Activated CD4-positive, alpha-beta T cell treated with anti-CD3 and anti-CD28 coated beads, Interleukin-2, amount 10 ng/mL, durations not matched to agents 24 days and 14 days (primary cell): ENCODE measurements around the gene RAB5B. TPM values are rescaled to one million over a fixed set of nuclear protein-coding genes. Genes with fewer than 3 reads are reported as not detected.
A peak's percentile ranks its signal among the peaks of the same experiment; 100 is the strongest.

Source experiments
- DNase-seq: peaks from one replicate; pipeline ENCODE4 v3.0.0; 2022
- H3K27ac Mint-ChIP-seq: one replicate; pipeline ENCODE4 v1.8.0; 2022; ENCODE audit warnings: mild to moderate bottlenecking, mixed read lengths
- H3K27me3 Mint-ChIP-seq: one replicate; pipeline ENCODE4 v1.8.0; 2022; ENCODE audit warnings: mixed read lengths
- H3K36me3 Mint-ChIP-seq: one replicate; pipeline ENCODE4 v1.8.0; 2022; ENCODE audit warnings: low read depth, mild to moderate bottlenecking, mixed read lengths
- H3K4me1 Mint-ChIP-seq: one replicate; pipeline ENCODE4 v1.8.0; 2021; ENCODE audit warnings: mixed read lengths
- H3K4me3 Mint-ChIP-seq: one replicate; pipeline ENCODE4 v1.8.0; 2022; ENCODE audit warnings: mild to moderate bottlenecking, moderate library complexity, mixed read lengths
- H3K9me3 Mint-ChIP-seq: one replicate; pipeline ENCODE4 v1.8.0; 2021; ENCODE audit warnings: mixed read lengths
- intact Hi-C: fragments of 100-400 bp; cut with micrococcal nuclease; formaldehyde crosslinking; loops from one replicate; pipeline ENCODE4 v1.15.1; 2023
- total RNA-seq: library from RNA; stranded (reverse); gene quantifications from 2 replicates; pipeline ENCODE4 v1.2.3, GENCODE V29; 2022

The RAB5B gene
- total RNA-seq, 1 donor from 2014 or later = 40.2 TPM

DNA sequence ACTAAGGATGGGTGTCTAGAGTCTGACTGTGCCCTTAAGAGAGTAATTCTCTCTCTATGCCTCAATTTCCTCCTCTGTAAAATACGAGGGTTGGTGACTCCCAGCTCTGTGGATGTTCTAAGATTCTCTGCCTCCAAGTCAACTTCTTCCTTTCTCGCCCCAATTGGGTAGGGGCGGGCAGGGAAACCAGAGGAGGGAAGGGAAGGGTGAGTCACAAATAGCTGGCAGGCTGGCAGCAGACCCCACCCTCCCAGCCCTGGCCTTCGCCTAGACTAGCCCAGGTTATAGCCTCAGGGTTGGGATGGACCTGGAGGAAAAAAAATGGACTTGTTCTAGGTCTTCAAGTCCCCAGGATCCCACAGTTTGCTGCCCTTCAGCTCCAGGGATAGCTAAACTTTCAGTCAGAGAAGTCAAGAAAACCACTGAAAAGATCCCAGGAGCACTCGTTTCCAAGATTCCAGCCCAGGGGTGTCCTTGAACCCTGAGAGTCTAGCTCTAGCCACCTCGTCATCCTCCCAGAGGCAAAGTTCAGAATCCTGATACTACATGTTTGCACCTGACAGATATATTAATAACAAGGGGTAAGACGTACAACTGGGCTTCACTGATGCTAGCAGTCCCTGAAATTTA, 40.6 kb upstream of the RAB5B start:
- Mint-ChIP-seq H3K4me3 (peak overlapping the region; percentile 99), H3K4me1 (peaks cover 65% of the 10 kb centered on the region), H3K27ac (peak overlapping the region; percentile 98), H3K27me3 (no peaks in the 10 kb centered on the region), H3K9me3 (no peaks in the 10 kb centered on the region), H3K36me3 (peaks cover 62% of the 10 kb centered on the region)
- peak; percentile 61 for DNase-seq
- intact Hi-C loops = no loop called here

DNA sequence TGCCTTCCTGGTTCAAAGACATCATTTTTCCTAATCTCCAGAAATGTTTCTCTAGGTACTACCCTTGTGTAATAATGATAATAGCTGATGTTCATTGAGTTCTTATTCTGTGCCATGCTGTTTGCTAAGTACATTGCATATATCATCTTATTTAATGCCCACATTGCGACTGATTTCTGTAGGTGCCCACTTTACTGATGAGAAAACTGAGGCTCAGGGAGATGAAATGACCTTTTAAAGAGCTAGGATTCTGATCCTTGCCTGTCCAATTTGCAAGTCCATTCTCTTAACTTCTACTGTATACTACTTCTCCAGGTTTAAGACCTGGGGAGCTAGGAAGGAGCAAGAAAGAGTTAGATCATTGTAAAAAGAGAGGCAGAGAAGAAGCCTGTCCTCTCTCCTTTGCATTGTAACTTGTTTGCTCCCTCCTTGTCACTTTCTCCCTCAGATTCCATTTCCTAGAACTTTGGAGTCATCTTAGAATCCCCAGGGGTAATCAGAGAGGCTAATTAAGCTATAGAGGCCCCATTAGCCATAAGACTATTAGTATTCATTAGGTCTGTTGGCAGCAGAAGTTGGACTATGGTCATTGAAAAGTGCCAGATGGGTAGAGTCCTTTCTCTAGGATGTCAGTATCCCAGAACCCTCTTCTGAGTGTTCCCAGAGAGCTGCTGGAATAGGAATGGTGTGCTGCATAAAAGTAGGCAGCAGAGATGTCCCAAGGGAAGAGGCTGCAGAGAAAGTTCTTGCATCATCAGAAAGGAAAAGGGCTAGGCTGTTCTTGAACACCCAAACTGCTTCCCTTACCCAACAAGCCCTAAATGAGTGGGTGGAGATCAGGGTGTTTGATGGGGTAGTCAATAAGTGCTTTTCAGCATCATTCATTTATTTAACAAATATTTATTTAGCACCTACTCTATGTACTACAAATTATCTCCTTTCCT, 39.8 kb upstream of the RAB5B start:
- Mint-ChIP-seq H3K9me3 (no peaks in the 10 kb centered on the region), H3K27me3 (no peaks in the 10 kb centered on the region), H3K36me3 (peaks cover 70% of the 10 kb centered on the region), H3K27ac (peak overlapping the region; percentile 98), H3K4me3 (peak overlapping the region; percentile 99), H3K4me1 (peaks cover 73% of the 10 kb centered on the region)
- peak; percentile 55 for DNase-seq
- intact Hi-C loops = no loop called here

- intact Hi-C loops = no loop called here
- H3K27ac Mint-ChIP-seq = peak overlapping the region; percentile 89
- peak; percentile 60 for DNase-seq
- peaks cover 74% of the 10 kb centered on the region for H3K36me3 Mint-ChIP-seq
- H3K9me3 Mint-ChIP-seq = no peaks in the 10 kb centered on the region
- no peaks in the 10 kb centered on the region for H3K27me3 Mint-ChIP-seq
- H3K4me3 Mint-ChIP-seq = peak overlapping the region; percentile 99
- peaks cover 72% of the 10 kb centered on the region for H3K4me1 Mint-ChIP-seq
Observed at GRCh38 chr12:55934773-55935172, 39.1 kb upstream of the RAB5B start.

DNA sequence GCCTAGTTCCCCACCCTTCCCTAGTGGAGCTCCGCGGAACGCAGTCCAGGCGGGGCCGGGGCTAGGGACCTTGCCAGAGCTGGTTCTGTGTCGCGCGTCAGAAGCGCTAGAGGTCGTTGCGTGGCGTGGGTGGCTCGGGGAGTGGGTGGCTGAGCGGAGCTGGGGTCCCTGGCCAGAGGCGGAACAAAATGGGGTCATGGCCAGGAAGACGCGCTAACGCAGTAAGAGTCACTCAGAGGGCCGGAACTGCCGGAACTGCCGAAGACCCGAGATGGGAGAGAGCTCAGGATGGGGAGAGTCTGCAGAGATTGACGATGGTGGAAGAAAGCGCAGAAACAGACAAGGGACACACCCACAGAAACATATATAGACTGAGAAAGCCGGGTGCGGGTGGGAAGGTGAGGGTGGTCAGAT, 38.1 kb upstream of the RAB5B start:
- H3K4me3 Mint-ChIP-seq = peak overlapping the region; percentile 99
- H3K27ac Mint-ChIP-seq = peak overlapping the region; percentile 89
- H3K27me3 Mint-ChIP-seq = no peaks in the 10 kb centered on the region
- peaks cover 83% of the 10 kb centered on the region for H3K36me3 Mint-ChIP-seq
- peak; percentile 74 for DNase-seq
- intact Hi-C loops = no loop called here
- H3K4me1 Mint-ChIP-seq = peaks cover 74% of the 10 kb centered on the region
- no peaks in the 10 kb centered on the region for H3K9me3 Mint-ChIP-seq

- Mint-ChIP-seq H3K4me3 (peak overlapping the region; percentile 19), H3K9me3 (no peaks in the 10 kb centered on the region), H3K36me3 (peaks cover 93% of the 10 kb centered on the region), H3K27ac (peak overlapping the region; percentile 89), H3K27me3 (no peaks in the 10 kb centered on the region), H3K4me1 (peaks cover 78% of the 10 kb centered on the region)
- intact Hi-C loops = no loop called here
- no peak for DNase-seq
Observed at GRCh38 chr12:55937981-55938380, 35.9 kb upstream of the RAB5B start.

- DNase-seq = no peak
- H3K27me3 Mint-ChIP-seq = no peaks in the 10 kb centered on the region
- H3K4me1 Mint-ChIP-seq = peaks cover 72% of the 10 kb centered on the region
- intact Hi-C loops = no loop called here
- peak overlapping the region; percentile 17 for H3K4me3 Mint-ChIP-seq
- peaks cover 94% of the 10 kb centered on the region for H3K36me3 Mint-ChIP-seq
- no peaks in the 10 kb centered on the region for H3K9me3 Mint-ChIP-seq
- H3K27ac Mint-ChIP-seq = peak overlapping the region; percentile 81
Observed at GRCh38 chr12:55938826-55939501, 34.9 kb upstream of the RAB5B start.

- H3K36me3 Mint-ChIP-seq = peaks cover 92% of the 10 kb centered on the region
- DNase-seq = peak; percentile 95
- no peaks in the 10 kb centered on the region for H3K27me3 Mint-ChIP-seq
- peak overlapping the region; percentile 60 for H3K4me3 Mint-ChIP-seq
- H3K27ac Mint-ChIP-seq = peak overlapping the region; percentile 76
- no peaks in the 10 kb centered on the region for H3K9me3 Mint-ChIP-seq
- peaks cover 67% of the 10 kb centered on the region for H3K4me1 Mint-ChIP-seq
- intact Hi-C loops = loop anchor here (1.0 kb wide), 3 partner anchors 10 to 202 kb away; partner anchors contain the start of gene ORMDL2
Observed at GRCh38 chr12:55940065-55940732, 33.7 kb upstream of the RAB5B start.

DNA sequence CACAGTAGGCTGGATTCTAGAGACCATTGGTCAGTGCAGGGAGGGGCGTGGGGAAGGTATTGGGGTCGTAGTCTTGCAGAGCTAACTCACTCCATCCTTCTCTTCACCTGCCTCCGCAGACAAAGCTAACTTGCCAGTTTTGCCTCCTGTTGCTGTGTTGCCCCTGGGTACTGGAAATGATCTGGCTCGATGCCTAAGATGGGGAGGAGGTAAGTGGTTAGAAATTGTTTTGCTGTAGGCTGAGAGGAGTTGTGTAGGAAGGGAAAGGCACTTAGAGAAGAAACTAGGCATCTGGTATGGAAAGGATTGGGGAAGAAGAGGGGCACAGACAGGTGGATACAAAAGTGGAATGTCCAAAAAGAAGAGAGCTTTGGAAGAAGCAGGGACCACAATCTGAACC, 31.8 kb upstream of the RAB5B start:
- Mint-ChIP-seq H3K27ac (peak overlapping the region; percentile 59), H3K4me3 (no peak overlapping the region), H3K9me3 (no peaks in the 10 kb centered on the region), H3K4me1 (peaks cover 58% of the 10 kb centered on the region), H3K36me3 (peaks cover 91% of the 10 kb centered on the region), H3K27me3 (no peaks in the 10 kb centered on the region)
- no peak for DNase-seq
- intact Hi-C loops = no loop called here

GRCh38 chr12:55942577-55943136, 31.2 kb upstream of the RAB5B start:
- intact Hi-C loops = no loop called here
- no peak for DNase-seq
- H3K36me3 Mint-ChIP-seq = peaks cover 90% of the 10 kb centered on the region
- H3K27ac Mint-ChIP-seq = peak overlapping the region; percentile 59
- no peaks in the 10 kb centered on the region for H3K9me3 Mint-ChIP-seq
- H3K4me1 Mint-ChIP-seq = peaks cover 56% of the 10 kb centered on the region
- H3K27me3 Mint-ChIP-seq = no peaks in the 10 kb centered on the region
- no peak overlapping the region for H3K4me3 Mint-ChIP-seq

DNA sequence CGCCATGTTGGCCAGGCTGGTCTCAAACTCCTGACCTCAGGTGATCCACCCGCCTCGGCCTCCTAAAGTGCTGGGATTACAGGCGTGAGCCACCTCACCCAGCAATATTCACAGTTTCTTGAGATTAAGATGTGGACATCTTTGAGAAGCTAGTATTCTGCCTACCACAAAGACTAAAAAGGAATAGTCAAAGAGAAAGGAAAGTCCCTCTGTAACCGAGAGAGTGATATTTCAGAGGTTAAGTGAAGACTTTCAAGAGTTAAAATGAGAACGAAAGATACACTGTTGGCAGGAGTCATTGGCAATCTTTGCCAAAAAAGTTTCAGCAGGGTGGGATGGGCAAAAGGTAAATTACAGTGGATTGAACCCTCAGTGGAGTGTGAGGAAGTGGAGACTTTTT, 27.3 kb upstream of the RAB5B start:
- Mint-ChIP-seq H3K9me3 (no peaks in the 10 kb centered on the region), H3K4me3 (no peak overlapping the region), H3K27me3 (no peaks in the 10 kb centered on the region), H3K4me1 (peaks cover 29% of the 10 kb centered on the region), H3K36me3 (peaks cover 72% of the 10 kb centered on the region), H3K27ac (peak overlapping the region; percentile 77)
- intact Hi-C loops = no loop called here
- DNase-seq = no peak

- Mint-ChIP-seq H3K9me3 (no peaks in the 10 kb centered on the region), H3K36me3 (peaks cover 40% of the 10 kb centered on the region), H3K4me3 (no peak overlapping the region), H3K4me1 (peaks cover 4% of the 10 kb centered on the region), H3K27me3 (no peaks in the 10 kb centered on the region), H3K27ac (no peak overlapping the region)
- intact Hi-C loops = no loop called here
- DNase-seq = no peak
Observed at GRCh38 chr12:55955344-55955743, 18.5 kb upstream of the RAB5B start.

- intact Hi-C loops = no loop called here
- H3K27ac Mint-ChIP-seq = peak overlapping the region; percentile 16
- peak; percentile 81 for DNase-seq
Observed at GRCh38 chr12:55955800-55956508, 17.9 kb upstream of the RAB5B start.

More at GRCh38 chr12:55955800-55956508, 17.9 kb upstream of the RAB5B start:
- H3K9me3 Mint-ChIP-seq = no peaks in the 10 kb centered on the region
- peaks cover 38% of the 10 kb centered on the region for H3K36me3 Mint-ChIP-seq
- peaks cover 4% of the 10 kb centered on the region for H3K4me1 Mint-ChIP-seq
- H3K4me3 Mint-ChIP-seq = no peak overlapping the region
- H3K27me3 Mint-ChIP-seq = no peaks in the 10 kb centered on the region
